Measurements from ENCODE around the gene AP2A1. TPM values are rescaled to one million over a fixed set of nuclear protein-coding genes. Genes with fewer than 3 reads are reported as not detected.

Gene AP2A1
- total and polyA plus RNA-seq, 2 of the 13 experiments (the other 11 are each of a cell fraction or from before 2014, with no cell fraction given): 22.7 to 39.7 TPM

DNA sequence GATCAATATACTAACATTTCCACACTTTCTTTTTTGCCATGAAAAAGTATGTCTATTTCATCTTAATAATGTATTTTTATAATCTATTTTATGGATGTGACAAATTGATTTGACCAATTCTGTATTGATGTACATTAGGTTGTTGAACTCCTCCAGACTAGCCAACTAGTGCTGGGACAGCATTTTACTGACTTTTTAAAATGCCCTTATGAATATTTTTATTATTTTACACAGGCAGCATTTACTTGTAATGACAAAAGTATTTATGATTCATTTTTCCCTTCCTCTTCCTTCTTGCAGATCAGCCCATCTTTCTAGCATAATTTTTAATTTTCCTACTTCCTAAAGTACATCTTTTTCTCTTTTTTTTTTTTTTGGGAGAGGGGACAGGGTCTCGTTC is 47.2 kb downstream of the AP2A1 start:
- Histone ChIP-seq H3K9me3 (ENCODE audit: low read length) (no peaks in the 10 kb centered on the region), H3K4me3 (replicated peaks in 1 of 3; ENCODE audit: insufficient read depth in 1 of 3, low read depth in 2 of 3, low read length in 3 of 3) (no peak overlapping the region), H3K79me2 (ENCODE audit: insufficient read depth, low read length) (peaks cover 8% of the 10 kb centered on the region), H3K9ac (ENCODE audit: insufficient read depth, low read depth, low read length) (no peak overlapping the region), H4K20me1 (ENCODE audit: insufficient read depth, low read length) (no peaks in the 10 kb centered on the region), H3K27me3 (ENCODE audit: control insufficient read depth in 1 of 2, insufficient read depth in 2 of 2, low read length in 2 of 2) (no peaks in the 10 kb centered on the region; a peak in 1 of 5 replicates), H3K27ac (ENCODE audit: extremely low read length, insufficient read depth, low read length) (no peak overlapping the region), H3K4me2 (ENCODE audit: low read depth, low read length) (no peak overlapping the region), H3K36me3 (replicated peaks in 1 of 2; ENCODE audit: control insufficient read depth in 1 of 2, insufficient read depth in 2 of 2, low read length in 2 of 2) (no peaks in the 10 kb centered on the region), H3K4me1 (ENCODE audit: insufficient read depth, low read length) (peaks cover 14% of the 10 kb centered on the region), H2AFZ (ENCODE audit: low read length) (no peak overlapping the region)
- intact Hi-C loops (cut with micrococcal nuclease; ENCODE audit: unreplicated experiment) (loop anchor here (10.0 kb wide), 1 partner anchor 49 kb away; the partner anchor contains the start of genes AP2A1 and TSKS), in situ Hi-C loops (cut with HindIII; ENCODE audit: extremely low pct_ligation_motif_present, low pct_unique_long_range_greater_than_20kb) (no loop called here)
- DNase-seq (ENCODE audit: low spot score) (no peak), FAIRE-seq (no peak), ATAC-seq (no peak)
- ChIA-PET POLR2A (no interaction called here), CTCF (ENCODE audit: low intra/inter-chr PET ratio, low total read pairs) (no interaction called here)
- WGBS (ENCODE audit: low lambda C conversion rate): 54% methylated on average over 1 of the region's 1 CpG
- BruUV-seq (replicated peaks): no TSS peak
- TF ChIP-seq, protein P1, sequence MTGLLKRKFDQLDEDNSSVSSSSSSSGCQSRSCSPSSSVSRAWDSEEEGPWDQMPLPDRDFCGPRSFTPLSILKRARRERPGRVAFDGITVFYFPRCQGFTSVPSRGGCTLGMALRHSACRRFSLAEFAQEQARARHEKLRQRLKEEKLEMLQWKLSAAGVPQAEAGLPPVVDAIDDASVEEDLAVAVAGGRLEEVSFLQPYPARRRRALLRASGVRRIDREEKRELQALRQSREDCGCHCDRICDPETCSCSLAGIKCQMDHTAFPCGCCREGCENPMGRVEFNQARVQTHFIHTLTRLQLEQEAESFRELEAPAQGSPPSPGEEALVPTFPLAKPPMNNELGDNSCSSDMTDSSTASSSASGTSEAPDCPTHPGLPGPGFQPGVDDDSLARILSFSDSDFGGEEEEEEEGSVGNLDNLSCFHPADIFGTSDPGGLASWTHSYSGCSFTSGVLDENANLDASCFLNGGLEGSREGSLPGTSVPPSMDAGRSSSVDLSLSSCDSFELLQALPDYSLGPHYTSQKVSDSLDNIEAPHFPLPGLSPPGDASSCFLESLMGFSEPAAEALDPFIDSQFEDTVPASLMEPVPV (CRISPR knock-in tag; IDR thresholded peaks at IDR 0.05): no peak
- TF ChIP-seq IRF2 (CRISPR knock-in tag; IDR thresholded peaks at IDR 0.05): no peak
- no peak for TF ChIP-seq ATF3 (CRISPR knock-in tag; IDR thresholded peaks at IDR 0.05)
- TF ChIP-seq JDP2 (CRISPR knock-in tag; IDR thresholded peaks at IDR 0.05; ENCODE audit: borderline replicate concordance): no peak
- no peak for TF ChIP-seq ZNF333 (CRISPR knock-in tag; IDR thresholded peaks at IDR 0.05; ENCODE audit: borderline replicate concordance)
- TF ChIP-seq ZNF451 (CRISPR knock-in tag; IDR thresholded peaks at IDR 0.05): no peak
- no peak for TF ChIP-seq CHD4 (IDR thresholded peaks at IDR 0.05; ENCODE audit: borderline replicate concordance, low read length)
- TF ChIP-seq, protein P2, sequence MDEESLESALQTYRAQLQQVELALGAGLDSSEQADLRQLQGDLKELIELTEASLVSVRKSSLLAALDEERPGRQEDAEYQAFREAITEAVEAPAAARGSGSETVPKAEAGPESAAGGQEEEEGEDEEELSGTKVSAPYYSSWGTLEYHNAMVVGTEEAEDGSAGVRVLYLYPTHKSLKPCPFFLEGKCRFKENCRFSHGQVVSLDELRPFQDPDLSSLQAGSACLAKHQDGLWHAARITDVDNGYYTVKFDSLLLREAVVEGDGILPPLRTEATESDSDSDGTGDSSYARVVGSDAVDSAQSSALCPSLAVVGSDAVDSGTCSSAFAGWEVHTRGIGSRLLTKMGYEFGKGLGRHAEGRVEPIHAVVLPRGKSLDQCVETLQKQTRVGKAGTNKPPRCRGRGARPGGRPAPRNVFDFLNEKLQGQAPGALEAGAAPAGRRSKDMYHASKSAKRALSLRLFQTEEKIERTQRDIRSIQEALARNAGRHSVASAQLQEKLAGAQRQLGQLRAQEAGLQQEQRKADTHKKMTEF (CRISPR knock-in tag; IDR thresholded peaks at IDR 0.05): no peak
- no peak for TF ChIP-seq TRIM24 (CRISPR knock-in tag; IDR thresholded peaks at IDR 0.05)
- no peak for TF ChIP-seq ZNF709 (CRISPR knock-in tag; IDR thresholded peaks at IDR 0.05)
- TF ChIP-seq DMAP1 (CRISPR knock-in tag; IDR thresholded peaks at IDR 0.05): no peak
- no peak for TF ChIP-seq RARG (CRISPR knock-in tag; IDR thresholded peaks at IDR 0.05; ENCODE audit: low read depth)
- no peak for TF ChIP-seq ZSCAN25 (CRISPR knock-in tag; IDR thresholded peaks at IDR 0.05)
- TF ChIP-seq ZNF782 (CRISPR knock-in tag; IDR thresholded peaks at IDR 0.05; ENCODE audit: borderline replicate concordance): no peak
- TF ChIP-seq RXRA (CRISPR knock-in tag; IDR thresholded peaks at IDR 0.05): no peak
